Activated T-cell treated with anti-CD3 and anti-CD28 coated beads, Interleukin-2, amount 50 U/mL, for 1 hour (primary cell): ENCODE results near the gene PDE1C.
"Not testable (repeated sequence)": the region's sequence is repeated elsewhere in the genome, so short reads cannot be mapped to it uniquely, and the experiment has no call there.

Source experiments
- DNase-seq: peaks from one replicate; pipeline ENCODE4 v3.0.0-alpha.2; 2020

Gene PDE1C

DNA sequence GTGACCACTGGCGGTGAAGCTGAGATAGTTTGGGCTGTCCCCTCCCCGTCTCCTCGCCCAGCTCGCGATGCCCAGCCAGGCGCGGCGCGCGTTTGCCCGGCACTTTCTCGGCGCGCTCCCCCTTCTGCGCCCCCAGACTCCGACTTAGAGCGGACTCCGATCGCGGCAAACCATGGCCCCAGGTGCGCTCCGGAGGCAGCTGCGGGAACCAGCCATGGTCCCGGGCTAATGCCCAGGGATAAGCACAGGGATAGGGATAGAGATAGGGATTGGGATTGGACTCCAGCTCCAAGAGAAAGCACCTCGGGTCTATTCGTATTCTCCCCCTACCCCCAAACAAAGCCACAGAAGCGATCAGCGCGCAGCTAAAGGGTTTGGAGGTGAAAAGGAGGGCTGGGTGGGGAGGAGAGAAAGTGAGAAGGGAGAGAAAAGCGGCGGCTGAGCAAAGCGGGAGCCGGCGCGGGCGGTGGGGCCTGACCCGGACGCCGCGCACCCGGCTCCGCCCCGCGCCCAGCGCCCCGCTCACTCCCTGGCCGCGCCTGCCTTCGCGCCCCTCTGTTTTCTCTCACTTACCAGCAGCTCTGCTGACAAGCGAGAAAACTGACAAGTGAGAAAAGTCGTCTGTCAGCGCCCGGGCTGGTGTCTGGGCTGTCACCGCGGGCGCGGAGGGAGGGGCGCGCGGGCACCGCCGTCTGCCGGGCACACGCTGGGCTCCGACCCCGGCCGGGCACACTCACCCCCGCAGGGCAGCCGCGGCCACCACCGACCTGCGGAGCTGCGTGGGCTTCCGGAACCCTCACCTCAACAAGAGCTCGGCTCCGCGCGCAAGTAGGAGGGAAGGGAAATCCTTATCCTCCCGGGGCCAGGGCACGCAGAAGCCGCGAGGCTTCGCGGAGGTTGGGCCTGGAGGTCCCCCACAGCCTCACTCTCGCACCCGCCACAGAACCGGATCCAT lies at the start of gene PDE1C:
TSS of gene PDE1C (minus strand) at position 2 of the 955 bp plus-strand sequence.
- DNase-seq = no peak

DNA sequence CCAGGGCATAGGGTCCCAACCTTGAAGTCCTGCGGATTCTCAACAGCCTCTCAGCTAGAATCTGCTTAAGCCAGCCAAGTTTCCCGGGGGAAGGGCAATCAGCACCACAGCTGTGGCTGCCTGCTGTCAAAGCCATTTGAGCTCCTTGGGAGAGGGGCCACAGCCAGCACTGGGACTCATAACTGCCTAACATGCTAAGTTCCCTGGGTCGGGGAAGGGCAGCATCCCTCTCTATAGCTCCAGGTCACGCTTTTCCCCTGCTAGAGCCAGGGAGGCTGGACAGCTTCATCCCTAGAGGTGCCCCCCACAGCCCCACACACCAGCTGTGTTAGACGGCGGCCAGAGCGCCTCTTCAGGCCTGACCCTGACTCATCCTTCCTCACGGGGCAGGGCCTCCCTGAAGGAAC lies 49.6 kb upstream of the PDE1C start:
- DNase-seq = no peak

- no peak for DNase-seq
Observed at GRCh38 chr7:32117837-32118236, 47.6 kb upstream of the PDE1C start.

DNA sequence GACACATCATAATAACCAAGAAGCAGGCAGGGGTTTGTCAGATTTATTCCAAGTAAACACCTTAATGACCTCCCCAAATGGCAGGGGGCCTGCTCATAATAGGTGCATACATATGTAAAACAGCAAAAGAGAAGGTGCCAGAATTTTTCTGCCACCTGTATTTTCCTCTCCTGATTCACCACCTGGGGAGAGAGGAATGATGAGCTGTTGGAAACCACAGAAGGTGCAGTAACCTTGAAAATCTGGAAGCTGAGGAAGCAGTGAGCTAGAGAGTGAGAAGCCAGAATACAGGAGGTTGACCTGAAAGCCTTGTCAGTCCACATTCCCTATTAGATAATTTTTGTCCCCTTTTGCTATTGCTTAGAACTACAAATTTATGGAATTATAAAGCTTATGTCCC lies 46.2 kb upstream of the PDE1C start:
- DNase-seq = no peak

- DNase-seq = no peak
Observed at GRCh38 chr7:32115831-32116230, 45.6 kb upstream of the PDE1C start.

DNA sequence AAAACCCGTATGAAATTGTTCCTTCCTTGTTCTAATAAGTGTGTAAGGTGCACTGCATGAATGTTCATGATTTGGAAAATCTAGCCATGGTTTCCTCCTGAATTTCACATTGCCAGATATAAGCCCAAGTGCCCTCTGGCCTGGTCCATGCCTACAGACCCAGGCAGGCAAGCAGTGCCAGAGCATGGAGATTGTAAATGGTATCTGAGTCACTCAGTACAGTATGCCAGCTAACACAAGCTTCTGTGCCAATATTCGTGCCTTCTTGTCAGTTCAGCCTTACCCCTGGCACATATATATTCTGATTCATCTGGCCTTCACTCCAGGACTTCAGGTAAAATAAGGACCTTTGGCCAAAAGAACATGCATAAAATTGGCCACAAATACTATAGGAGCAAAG lies 38.4 kb upstream of the PDE1C start:
- no peak for DNase-seq

- no peak for DNase-seq
Observed at GRCh38 chr7:32104766-32105165, 34.6 kb upstream of the PDE1C start.

DNA sequence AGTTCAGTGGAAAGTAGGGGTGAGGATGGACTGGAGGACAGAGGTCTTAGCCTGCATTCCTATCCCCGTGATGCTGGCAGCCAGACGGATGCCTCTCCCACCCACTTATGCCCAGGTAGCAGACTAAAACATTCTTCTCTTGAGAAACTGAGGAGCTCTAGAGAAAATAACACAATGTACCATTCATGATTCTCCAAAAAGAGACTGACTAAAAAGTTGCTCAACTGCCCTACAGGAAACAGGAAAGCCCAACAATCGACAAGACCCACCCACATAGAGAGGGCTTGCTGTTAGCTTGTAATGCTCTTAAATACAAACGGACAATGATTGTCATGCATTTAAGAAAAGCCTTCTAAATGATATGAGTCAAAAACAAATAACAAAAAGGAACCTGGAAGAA lies 33.2 kb upstream of the PDE1C start:
- no peak for DNase-seq

- DNase-seq = no peak
Observed at GRCh38 chr7:32102432-32102873, 32.2 kb upstream of the PDE1C start.

DNA sequence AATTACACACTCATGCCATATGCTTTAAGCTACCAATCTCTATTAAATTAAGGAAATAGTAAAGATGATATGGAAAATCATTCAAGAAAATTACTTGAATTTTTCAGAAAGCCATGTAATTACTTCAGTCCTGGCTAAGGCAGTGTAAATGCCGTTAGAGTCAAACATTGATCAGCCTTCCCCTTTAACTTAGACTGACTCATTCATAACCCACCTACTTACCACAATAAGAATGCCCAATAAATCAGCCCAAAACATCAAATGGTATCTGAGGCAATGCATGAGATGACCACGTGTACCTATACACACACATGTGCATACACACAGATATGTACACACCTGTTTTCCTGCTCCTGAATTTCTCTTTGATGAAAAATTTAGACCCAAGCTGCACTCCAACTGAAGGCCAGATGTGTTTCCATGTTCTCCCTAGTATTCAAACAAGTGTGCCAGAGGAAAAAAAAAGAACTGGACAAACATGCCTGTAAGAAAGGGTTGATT lies 30.2 kb upstream of the PDE1C start:
- no peak for DNase-seq

DNA sequence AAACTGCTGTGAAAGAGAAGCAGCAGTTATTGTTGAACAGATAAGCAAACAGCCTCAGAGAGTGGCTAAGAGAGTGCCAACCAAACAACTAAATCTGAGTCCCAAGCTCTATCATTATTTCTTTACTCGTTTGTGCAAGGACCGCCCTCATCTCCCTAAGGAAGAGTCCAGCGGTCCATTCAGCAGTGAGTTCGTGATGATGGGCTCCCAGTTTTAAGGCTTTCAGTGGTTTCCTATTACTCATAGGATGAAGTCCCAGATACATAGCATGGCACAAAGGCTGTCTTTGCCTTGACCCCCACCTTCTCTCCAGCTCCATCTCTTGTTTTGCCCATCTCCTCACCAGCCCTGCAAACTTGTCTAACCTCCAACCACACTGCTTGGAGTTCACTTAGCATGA lies 24.3 kb upstream of the PDE1C start:
- DNase-seq = no peak

DNA sequence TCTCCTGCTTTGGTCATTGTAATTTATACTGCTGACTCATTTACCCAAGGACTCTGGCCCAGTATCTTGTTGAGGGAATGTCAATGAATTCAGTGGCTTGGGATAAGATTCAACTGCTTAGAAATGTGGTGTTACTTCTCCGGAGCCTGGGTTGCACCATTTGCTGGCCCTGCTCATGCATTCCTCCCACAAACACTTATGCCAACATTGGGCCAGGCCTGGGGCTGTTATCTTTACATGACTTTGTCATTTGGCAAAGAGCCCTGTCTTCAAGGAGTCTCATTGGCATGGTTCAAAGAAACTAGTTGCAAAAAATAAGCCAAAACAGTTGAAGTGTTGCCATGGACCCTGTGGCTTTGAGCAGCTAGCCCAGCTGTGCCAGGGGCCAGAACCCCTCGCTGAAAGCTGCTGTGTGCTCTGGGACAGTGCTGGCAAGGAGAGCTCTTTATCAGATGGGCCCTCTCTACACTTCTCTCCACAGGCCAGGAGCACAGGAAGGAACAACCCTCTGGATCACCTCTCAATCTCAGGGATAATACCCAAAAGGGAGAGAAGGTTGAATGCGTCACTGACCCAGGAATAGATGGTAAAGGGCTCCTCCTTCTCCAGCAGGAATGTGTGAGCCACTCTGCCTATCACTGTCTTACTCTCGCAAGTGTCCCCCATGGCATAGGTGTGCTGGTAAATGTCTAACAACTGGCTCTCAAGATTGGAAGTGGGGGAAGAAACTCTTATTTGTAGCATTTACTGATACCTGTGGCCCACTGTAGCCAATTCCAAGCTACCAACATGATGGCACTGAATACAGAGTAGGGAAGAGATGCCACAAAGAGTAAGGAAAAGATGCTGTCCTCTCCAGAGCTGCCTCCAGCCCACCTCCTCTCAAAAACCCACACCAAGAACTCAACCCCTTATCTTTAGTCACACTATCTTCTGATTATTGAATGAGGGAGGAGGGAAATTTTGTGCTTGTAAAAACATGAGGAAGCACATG lies 23.5 kb upstream of the PDE1C start:
- DNase-seq = no peak

GRCh38 chr7:32092346-32092745 lies 22.1 kb upstream of the PDE1C start:
- no peak for DNase-seq

DNA sequence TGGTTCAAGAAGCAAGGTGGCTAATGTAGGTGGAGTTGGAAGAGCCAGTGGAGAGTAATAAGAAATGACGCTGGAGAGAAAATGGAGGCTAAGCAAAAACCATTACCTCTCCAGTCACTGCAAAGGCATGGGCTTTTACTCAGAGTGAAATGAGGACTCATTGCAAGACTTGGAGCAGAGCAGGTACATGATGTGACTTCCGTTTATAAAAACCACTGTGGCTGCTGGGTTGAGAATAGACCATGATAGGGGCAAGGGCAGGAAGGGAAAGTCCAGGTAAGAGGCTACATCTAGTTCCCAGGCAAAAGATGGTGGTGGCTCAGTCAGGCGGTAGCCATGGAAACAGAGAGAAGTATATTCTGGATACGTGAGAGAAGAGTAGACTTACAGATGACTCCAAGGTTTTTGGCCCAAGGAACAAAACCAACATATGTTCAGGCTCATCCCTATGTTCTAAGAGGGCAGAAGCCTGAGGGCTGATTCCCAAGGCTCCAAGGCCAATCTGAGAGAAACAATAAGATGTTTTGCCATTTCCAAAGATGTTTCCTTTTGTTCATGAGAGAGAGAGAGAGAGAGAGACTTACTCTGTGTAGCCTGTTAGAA lies 21.5 kb upstream of the PDE1C start:
- DNase-seq = no peak

DNA sequence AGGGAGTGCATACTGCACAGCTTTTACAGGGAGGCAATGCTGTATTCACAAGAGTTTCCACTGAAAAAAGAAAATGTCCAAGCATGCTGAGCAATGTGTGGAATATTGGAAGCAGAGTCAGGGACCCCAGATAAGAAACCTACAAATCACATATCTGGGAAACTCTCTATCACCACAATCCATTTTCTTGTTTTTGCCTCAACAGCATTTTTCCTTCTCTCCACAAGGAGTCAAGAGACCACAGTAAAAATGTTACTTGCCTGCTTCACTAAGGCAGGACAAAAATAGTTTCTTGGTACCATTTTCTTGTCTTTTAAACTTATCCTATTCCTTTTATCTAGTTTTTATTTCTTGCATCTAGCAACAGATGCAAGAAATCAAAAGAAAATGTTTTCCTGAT lies 19.5 kb upstream of the PDE1C start:
- DNase-seq = no peak

- DNase-seq = no peak
Observed at GRCh38 chr7:32089256-32089655, 19.0 kb upstream of the PDE1C start.

GRCh38 chr7:32088451-32088881 lies 18.3 kb upstream of the PDE1C start:
- no peak for DNase-seq

- DNase-seq = no peak
Observed at GRCh38 chr7:32079510-32079909, 9.3 kb upstream of the PDE1C start.

GRCh38 chr7:32078824-32079223 lies 8.6 kb upstream of the PDE1C start:
- no peak for DNase-seq

GRCh38 chr7:32077806-32078205 lies 7.6 kb upstream of the PDE1C start:
- no peak for DNase-seq

DNA sequence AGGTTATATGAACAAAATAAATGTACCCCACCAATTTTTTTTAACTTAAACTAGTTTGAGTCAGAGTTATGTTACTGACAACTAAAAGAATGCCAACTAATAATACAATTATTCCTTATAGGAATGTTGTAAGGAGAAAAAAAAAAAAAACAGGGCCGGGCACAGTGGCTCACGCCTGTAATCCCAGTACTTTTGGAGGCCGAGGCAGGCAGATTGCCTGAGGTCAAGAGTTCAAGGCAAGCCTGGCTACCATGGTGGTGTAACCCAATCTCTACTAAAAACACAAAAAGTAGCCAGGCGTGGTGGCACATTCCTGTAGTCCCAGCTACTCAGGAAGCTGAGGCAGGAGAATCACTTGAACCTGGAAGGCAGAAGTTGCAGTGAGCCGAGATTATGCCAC lies 6.6 kb upstream of the PDE1C start:
- not testable (repeated sequence) for DNase-seq

DNA sequence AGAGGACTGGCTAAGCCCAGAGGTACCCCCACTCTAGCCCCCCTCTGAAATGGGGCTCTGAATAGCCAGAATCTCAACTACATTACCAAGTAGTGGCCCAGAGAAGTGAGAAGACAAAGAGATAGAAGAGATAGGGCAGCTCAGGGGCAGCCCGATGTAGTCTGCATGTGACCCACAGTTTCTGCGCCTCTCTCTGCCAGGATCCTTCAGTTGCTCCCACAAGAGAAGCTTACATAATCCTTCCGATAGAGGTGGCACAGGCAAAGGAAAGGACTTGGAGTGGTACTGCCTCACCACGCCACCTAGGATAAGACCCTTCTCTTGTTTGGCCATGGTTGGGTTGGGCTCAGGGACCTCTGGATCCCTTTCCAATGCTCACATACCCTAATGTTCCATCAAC lies 5.4 kb upstream of the PDE1C start:
- no peak for DNase-seq
